GM23338 (cell line): ENCODE results near the gene GALNT1. TPM values are rescaled to one million over a fixed set of nuclear protein-coding genes. Genes with fewer than 3 reads are reported as not detected.

ENCODE experiments used
- ATAC-seq: fragments of 200-7000 bp; cut with Tn5 transposase; 3 replicates; pipeline ENCODE4 v1.9.1; 2020
- DNase-seq: peaks from one replicate; pipeline ENCODE4 v3.0.0-alpha.2; 2015; ENCODE audit warnings: low spot score
- H2AFZ ChIP-seq: fragments of 200-600 bp; sonication (generic); 2 replicates; pipeline ENCODE4 v1.8.0; 2016; ENCODE audit warnings: antibody characterized with exemption, mild to moderate bottlenecking, moderate library complexity
- H3F3A ChIP-seq: fragments of 200-600 bp; sonication (generic); replicated peaks from 2 replicates; pipeline ENCODE4 v1.8.0; 2017; ENCODE audit warnings: antibody characterized with exemption, mixed run types, low read depth
- H3K27ac ChIP-seq: fragments of 200-600 bp; sonication (generic); 2 replicates; pipeline ENCODE4 v1.6.1; 2016; ENCODE audit warnings: low read depth
- H3K27me3 ChIP-seq: fragments of 200-600 bp; sonication (generic); 2 replicates; pipeline ENCODE4 v1.8.0; 2016; ENCODE audit warnings: mild to moderate bottlenecking, mixed run types, moderate library complexity; ENCODE audit not compliant: insufficient read depth
- H3K36me3 ChIP-seq: fragments of 200-600 bp; sonication (generic); 2 replicates; pipeline ENCODE4 v1.8.0; 2016; ENCODE audit warnings: mild to moderate bottlenecking; ENCODE audit not compliant: insufficient read depth
- H3K4me1 ChIP-seq: fragments of 200-600 bp; sonication (generic); 2 replicates; pipeline ENCODE4 v1.8.0; 2016; ENCODE audit warnings: mild to moderate bottlenecking, moderate library complexity; ENCODE audit not compliant: insufficient read depth
- H3K4me2 ChIP-seq: fragments of 200-600 bp; sonication (generic); 2 replicates; pipeline ENCODE4 v1.7.1; 2017; ENCODE audit warnings: mixed run types
- H3K4me3 ChIP-seq: fragments of 200-600 bp; sonication (generic); 2 replicates; pipeline ENCODE4 v1.6.1; 2016; ENCODE audit warnings: mixed run types
- H3K79me2 ChIP-seq: fragments of 200-600 bp; sonication (generic); replicated peaks from 2 replicates; pipeline ENCODE4 v1.8.0; 2017; ENCODE audit warnings: mild to moderate bottlenecking; ENCODE audit not compliant: insufficient read depth
- H3K9me2 ChIP-seq: fragments of 200-600 bp; sonication (generic); 2 replicates; pipeline ENCODE4 v1.8.0; 2017; ENCODE audit not compliant: insufficient read depth
- H4K20me1 ChIP-seq: fragments of 200-600 bp; sonication (generic); replicated peaks from 2 replicates; pipeline ENCODE4 v1.8.0; 2017; ENCODE audit warnings: mild to moderate bottlenecking; ENCODE audit not compliant: insufficient read depth
- H3K27ac Mint-ChIP-seq: 2 replicates; pipeline ENCODE4 v1.8.0; 2020; ENCODE audit warnings: inconsistent platforms, mild to moderate bottlenecking, moderate library complexity, mixed read lengths
- H3K27me3 Mint-ChIP-seq: 3 replicates; pipeline ENCODE4 v1.8.0; 2022; ENCODE audit warnings: low read depth, mild to moderate bottlenecking, moderate library complexity, mixed read lengths, inconsistent platforms; ENCODE audit not compliant: insufficient read depth, poor library complexity
- H3K36me3 Mint-ChIP-seq: 3 replicates; pipeline ENCODE4 v1.8.0; 2021; ENCODE audit warnings: low read depth, mild to moderate bottlenecking, inconsistent platforms, moderate library complexity, mixed read lengths
- H3K4me1 Mint-ChIP-seq: 3 replicates; pipeline ENCODE4 v1.8.0; 2020; ENCODE audit warnings: mild to moderate bottlenecking, inconsistent platforms, mixed read lengths
- H3K4me3 Mint-ChIP-seq: 3 replicates; pipeline ENCODE4 v1.8.0; 2021; ENCODE audit warnings: moderate library complexity, mild to moderate bottlenecking, inconsistent platforms, mixed read lengths
- H3K9me3 Mint-ChIP-seq: 3 replicates; pipeline ENCODE4 v1.8.0; 2020; ENCODE audit warnings: moderate library complexity, mild to moderate bottlenecking, inconsistent platforms, mixed read lengths
- CREB1 ChIP-seq: fragments of 250-450 bp; sonication (Bioruptor Pico); IDR thresholded peaks from 2 replicates; pipeline ENCODE4 v1.5.0; 2020; ENCODE audit warnings: low read depth, mild to moderate bottlenecking, moderate library complexity
- CTCF ChIP-seq, 2 experiments: fragments of 200-600 bp in 1 of 2; sonication (generic) in 1 of 2; conservative IDR thresholded peaks; 2 replicates each; pipeline versions ENCODE4 v1.5.1 to v1.6.1; 2016 to 2017; ENCODE audit warnings: antibody characterized with exemption in 2 of 2, low read depth in 2 of 2, mild to moderate bottlenecking in 2 of 2, moderate library complexity in 1 of 2
- ETS1 ChIP-seq: IDR thresholded peaks from 2 replicates; pipeline ENCODE4 v1.6.1; 2016; ENCODE audit warnings: antibody characterized with exemption
- EZH2 ChIP-seq: fragments of 200-600 bp; sonication (generic); IDR thresholded peaks from one replicate; pipeline ENCODE4 v1.8.0; 2017; ENCODE audit warnings: antibody characterized with exemption, mild to moderate bottlenecking, low read depth; ENCODE audit not compliant: unreplicated experiment
- EZH2phosphoT487 ChIP-seq: fragments of 200-600 bp; sonication (generic); IDR thresholded peaks from one replicate; pipeline ENCODE4 v1.8.1; 2018; ENCODE audit warnings: antibody characterized with exemption; ENCODE audit not compliant: unreplicated experiment
- JUNB ChIP-seq: IDR thresholded peaks from one replicate; pipeline ENCODE4 v1.6.1; 2016; ENCODE audit warnings: antibody characterized with exemption; ENCODE audit not compliant: unreplicated experiment
- NANOG ChIP-seq: IDR thresholded peaks from 2 replicates; pipeline ENCODE4 v1.6.1; 2016; ENCODE audit warnings: antibody characterized with exemption, borderline replicate concordance
- POLR2AphosphoS5 ChIP-seq: IDR thresholded peaks from 2 replicates; pipeline ENCODE4 v1.6.1; 2016; ENCODE audit warnings: antibody characterized with exemption, low read depth
- REST ChIP-seq: IDR thresholded peaks from one replicate; pipeline ENCODE4 v1.6.1; 2018; ENCODE audit warnings: antibody characterized with exemption; ENCODE audit not compliant: unreplicated experiment
- STAT1 ChIP-seq: IDR thresholded peaks from one replicate; pipeline ENCODE4 v1.6.1; 2016; ENCODE audit warnings: antibody characterized with exemption; ENCODE audit not compliant: unreplicated experiment
- ZNF114 ChIP-seq: fragments of 250-450 bp; sonication (Bioruptor Pico); IDR thresholded peaks from 2 replicates; pipeline ENCODE4 v1.5.0; 2020; ENCODE audit warnings: mild to moderate bottlenecking, moderate library complexity
- ZNF331 ChIP-seq: fragments of 250-450 bp; sonication (Bioruptor Pico); IDR thresholded peaks from 2 replicates; pipeline ENCODE4 v1.5.0; 2020; ENCODE audit warnings: low read depth, mild to moderate bottlenecking, moderate library complexity
- ZNF462 ChIP-seq: fragments of 250-450 bp; sonication (Bioruptor Pico); IDR thresholded peaks from 2 replicates; pipeline ENCODE4 v1.5.0; 2020; ENCODE audit warnings: mild to moderate bottlenecking, moderate library complexity
- polyA plus RNA-seq: library from polyadenylated mRNA; unstranded; fragments of >200 nt; fragmentation: Nextera tagmentation; extraction: Ambion mirVana; gene quantifications from 2 replicates; pipeline ENCODE4 v1.2.1, GENCODE V29; 2016
- total RNA-seq: library from RNA; depleted of rRNA; stranded (reverse); fragments of >200 nt; shearing (Covaris generic); gene quantifications from 2 replicates; pipeline ENCODE4 v1.2.3, GENCODE V29; 2014

The GALNT1 gene
- total and polyA plus RNA-seq, 2 experiments from 2014 or later: 37.4 to 60.8 TPM

- Histone ChIP-seq H3K27ac (no peak overlapping the region), H3K36me3 (no peaks in the 10 kb centered on the region), H2AFZ (no peak overlapping the region), H3K27me3 (no peaks in the 10 kb centered on the region), H3K79me2 (no peaks in the 10 kb centered on the region), H4K20me1 (no peaks in the 10 kb centered on the region), H3K9me2 (no peaks in the 10 kb centered on the region), H3K4me2 (no peak overlapping the region), H3K4me3 (no peak overlapping the region), H3K4me1 (no peaks in the 10 kb centered on the region), H3F3A (no peaks in the 10 kb centered on the region)
- Mint-ChIP-seq H3K4me1 (no peaks in the 10 kb centered on the region), H3K36me3 (peaks cover 4% of the 10 kb centered on the region; the same call in 1 of the 3 replicates), H3K27me3 (no peaks in the 10 kb centered on the region), H3K27ac (no peak overlapping the region), H3K4me3 (no peak overlapping the region), H3K9me3 (no peaks in the 10 kb centered on the region)
- TF ChIP-seq EZH2 (no peak), ZNF331 (CRISPR knock-in tag) (no peak), CREB1 (CRISPR knock-in tag) (no peak), POLR2AphosphoS5 (no peak), EZH2phosphoT487 (no peak), ETS1 (no peak), ZNF114 (CRISPR knock-in tag) (no peak), CTCF (conservative IDR thresholded peaks at IDR 0.05; ENCODE audit: low read depth in 2 of 2) (no peak), NANOG (no peak), JUNB (no peak), ZNF462 (CRISPR knock-in tag) (no peak), REST (no peak), STAT1 (no peak)
- no peak for DNase-seq
- ATAC-seq: no peak
Observed at GRCh38 chr18:35682281-35682867, 100.8 kb downstream of the GALNT1 start.
